NCI-H510A treated with DMSO at 0.1 percent for 48 hours (cell line): ENCODE measurements around the gene ERRFI1.

Source experiments
- DNase-seq: peaks from one replicate; lab custom pipeline; 2025; lab: John Stamatoyannopoulos, UW

The ERRFI1 gene

GRCh38 chr1:8018492-8019228 is 7.4 kb downstream of the ERRFI1 start:
- peak; percentile 59 for DNase-seq

DNA sequence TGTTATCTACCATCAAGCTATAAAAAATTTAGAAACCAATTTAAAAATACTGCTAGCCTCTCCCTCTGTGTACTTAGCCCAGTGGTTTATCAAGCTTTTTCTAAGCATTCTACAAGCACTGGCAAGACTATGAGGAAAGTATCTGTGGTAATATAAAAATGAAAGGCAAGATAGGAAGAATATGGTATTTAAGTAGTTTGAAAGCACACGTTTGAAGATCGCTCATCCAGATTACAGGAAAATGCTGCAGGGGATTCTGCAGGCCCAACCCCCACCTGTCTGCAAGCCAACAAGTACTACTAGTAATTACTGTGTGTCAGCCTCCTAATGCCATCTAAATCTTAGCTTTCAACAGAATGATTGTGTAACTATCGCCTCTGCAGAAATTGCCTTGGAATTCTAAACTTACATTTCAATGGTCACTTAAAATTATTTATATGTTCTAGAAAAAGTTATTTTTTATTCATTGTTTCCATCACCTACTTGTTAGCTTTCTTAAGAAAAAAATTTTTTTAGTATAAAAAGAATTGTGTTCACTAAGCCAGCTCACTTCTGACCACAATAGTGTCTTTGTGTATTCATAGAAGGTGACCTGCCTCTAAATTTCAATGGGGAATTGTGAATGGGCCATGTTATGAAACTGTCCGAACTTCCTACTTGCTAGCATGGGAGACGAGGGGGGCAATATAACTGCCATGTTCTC is 8.5 kb downstream of the ERRFI1 start:
- peak; percentile 82 for DNase-seq

DNA sequence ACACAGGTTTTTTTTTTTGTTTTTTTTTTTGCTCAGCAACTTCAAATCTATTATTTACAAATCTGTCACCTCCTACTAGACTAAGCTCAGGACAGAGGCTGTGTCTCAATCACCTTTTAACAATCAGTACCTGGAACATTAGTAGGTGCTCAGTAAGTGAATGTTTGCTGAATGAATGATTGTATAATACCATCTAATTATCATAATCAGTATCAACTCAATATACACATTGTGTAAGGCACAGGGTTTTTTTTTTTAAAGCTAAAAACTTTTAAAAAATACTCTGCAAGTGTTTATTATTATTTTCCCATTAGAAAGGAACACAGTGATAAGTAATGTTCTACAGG is 9.2 kb downstream of the ERRFI1 start:
- no peak for DNase-seq

DNA sequence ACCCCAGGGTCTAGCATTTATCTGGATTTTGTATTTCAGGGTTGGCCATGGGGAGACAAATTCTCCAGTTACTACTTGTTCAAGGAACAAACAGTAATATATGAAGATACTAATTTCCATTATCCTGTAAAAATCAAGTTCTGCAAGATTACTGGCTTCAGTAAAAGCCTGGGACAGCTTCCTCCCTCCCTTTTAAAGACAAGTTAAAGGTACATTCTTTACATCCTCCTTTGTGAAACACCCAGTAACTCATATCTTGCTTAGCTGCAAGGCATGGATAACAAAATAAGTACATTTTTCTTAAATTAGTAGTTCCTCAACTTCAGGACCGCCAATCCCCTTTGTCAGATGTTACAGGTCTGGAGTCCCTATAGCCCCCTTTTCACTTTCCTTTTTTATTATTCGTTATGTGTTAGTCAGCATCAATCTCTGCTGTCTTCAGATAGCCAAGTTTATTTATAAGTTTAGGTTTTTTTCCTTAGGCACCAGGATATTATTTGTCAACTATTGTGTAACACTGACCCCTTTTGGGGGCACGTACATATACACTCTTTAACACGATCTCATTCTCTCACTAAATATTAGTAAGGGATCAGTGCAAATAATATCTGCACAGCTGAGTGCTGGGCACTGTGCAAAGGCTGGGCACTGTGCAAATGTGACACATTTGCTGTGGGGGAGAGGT is 9.8 kb downstream of the ERRFI1 start:
- no peak for DNase-seq

- no peak for DNase-seq
Observed at GRCh38 chr1:8015809-8016165, 10.3 kb downstream of the ERRFI1 start.

- peak; percentile 96 for DNase-seq
Observed at GRCh38 chr1:8015036-8015808, 10.9 kb downstream of the ERRFI1 start.

DNA sequence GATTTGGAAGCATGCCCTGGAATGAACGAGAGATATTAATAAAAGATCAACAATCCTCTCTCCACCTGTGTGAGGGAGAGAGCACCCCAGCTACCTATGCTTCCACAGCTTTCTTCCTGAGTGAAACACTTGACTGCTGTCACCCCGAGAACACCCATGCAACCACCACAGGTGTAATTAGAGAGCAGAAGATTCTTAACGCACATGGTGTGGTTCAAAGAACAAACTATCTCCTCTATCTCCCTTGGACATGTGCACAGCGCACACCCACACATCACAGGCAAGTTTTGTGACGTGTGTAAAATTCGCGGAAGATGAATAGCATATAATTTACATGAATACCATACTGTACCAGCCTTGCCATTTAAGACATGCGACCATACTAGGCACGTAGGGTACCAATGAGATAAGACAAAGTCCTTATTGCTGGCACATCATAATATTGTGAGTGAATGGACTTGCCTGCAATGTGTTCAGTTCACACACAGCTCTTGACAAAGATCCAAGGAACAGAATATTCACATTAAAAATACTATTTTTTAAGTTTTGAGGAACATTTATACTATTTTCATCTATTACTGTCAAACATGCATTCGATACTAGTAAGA is 11.6 kb downstream of the ERRFI1 start:
- DNase-seq, result no peak

GRCh38 chr1:8013800-8014199 is 12.3 kb downstream of the ERRFI1 start:
- DNase-seq, result no peak

DNA sequence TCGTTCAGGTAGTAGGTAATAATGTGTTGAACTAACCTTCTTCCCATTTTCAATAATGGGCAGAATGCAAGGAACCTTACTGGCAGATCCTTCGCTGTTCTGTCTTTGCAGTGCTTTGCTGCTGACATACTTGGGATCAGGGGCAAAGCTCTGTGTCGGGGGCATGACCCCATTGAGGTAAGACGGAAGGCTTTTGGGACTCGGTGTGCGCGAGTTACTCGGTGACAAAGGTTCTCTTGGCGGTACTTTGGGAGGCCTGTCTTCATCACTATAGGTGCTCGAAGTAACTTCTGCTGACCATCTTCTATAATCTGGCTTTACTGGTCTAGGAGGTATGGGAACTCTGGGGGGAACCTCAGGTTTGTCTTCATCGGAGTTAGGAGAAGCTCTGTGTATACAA is 12.7 kb downstream of the ERRFI1 start:
- DNase-seq, result no peak

DNA sequence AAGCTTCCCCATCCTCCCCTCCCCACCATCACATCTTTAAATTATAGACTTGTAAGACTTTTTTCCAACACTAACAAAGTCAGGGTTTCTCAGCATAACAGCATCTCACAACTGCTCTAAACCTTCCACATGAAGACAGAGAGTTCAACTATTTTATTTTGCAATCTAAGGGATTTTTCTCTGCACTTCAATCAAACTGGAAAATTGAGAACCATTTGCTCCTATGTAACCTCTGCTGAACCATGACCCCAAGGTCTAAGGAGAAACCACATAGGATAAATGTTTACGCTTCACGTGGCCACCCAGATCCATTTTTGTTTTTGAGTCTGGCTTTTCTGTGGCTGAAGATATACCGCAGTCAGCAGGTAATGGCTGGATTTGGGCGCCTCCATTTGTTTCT is 13.2 kb downstream of the ERRFI1 start:
- DNase-seq, result no peak

DNA sequence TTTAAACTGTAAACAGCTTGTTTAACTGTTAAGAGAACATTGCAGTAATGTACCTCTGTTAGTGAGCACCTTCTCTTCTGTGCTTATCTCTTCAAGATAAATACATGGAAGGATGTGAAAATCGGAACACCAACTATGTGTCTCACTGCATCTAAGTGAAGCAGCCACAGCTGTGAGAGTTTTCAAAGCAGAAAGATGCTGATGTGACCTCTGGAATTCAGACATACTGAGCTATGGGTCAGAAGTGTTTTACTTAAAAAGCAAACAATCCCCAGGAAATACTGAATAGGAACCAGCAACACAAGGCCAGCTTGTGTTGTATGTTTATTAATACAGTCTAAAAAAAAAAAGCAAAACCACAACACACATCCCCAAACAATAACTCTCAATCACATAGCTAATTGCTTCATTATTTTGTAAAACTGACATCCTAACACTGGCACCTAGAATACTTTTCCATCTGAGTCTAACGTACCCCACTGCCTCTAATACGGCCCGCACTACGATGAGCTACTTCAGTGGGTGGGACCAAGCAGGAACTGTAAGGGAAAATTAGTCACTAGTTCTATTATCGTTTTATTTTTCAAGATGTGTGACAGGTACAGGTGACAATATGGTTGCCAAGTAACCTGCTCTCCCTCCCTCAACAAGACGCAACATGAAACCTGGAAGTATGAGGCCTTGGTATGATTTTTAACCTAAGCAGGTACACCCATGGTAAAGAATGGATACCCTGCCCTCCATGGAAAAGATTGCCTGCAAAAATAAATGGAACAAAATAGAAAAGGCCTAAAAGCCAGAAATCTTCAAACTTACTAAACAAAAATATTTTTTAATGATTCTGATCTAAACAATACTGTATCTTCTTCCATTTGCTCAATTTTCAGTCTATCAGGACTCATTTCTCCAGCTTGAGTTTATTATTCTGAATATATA is 13.9 kb downstream of the ERRFI1 start:
- no peak for DNase-seq

GRCh38 chr1:8011016-8011415 is 15.1 kb downstream of the ERRFI1 start:
- no peak for DNase-seq

DNA sequence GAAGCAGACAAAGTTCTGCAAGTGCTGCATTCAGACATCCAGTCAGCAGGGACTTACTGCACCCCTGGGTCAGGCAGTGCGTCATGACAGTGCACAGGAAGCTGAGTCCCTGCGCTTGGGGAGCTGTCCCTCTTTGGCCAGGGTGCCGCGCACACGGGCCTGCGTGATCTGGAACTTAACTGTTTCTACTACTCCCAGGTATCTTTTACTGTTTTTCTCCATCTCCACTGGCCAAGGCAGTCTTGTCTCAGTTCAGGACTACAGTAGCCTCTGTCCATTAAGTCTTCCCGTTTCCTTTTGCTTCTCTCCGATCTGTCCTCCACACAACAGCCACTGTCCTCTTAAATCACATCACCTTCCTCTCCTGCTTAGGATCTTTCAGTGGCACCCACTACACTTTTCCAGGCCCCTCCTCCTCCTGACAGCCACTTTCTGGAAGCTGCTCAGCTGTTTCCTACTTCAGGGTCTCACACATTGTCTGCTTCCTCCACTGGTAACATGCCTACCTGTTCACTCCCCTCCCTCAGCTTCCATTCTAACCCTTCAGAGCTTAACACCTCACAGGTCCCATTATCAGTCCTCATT is 15.9 kb downstream of the ERRFI1 start:
- no peak for DNase-seq

DNA sequence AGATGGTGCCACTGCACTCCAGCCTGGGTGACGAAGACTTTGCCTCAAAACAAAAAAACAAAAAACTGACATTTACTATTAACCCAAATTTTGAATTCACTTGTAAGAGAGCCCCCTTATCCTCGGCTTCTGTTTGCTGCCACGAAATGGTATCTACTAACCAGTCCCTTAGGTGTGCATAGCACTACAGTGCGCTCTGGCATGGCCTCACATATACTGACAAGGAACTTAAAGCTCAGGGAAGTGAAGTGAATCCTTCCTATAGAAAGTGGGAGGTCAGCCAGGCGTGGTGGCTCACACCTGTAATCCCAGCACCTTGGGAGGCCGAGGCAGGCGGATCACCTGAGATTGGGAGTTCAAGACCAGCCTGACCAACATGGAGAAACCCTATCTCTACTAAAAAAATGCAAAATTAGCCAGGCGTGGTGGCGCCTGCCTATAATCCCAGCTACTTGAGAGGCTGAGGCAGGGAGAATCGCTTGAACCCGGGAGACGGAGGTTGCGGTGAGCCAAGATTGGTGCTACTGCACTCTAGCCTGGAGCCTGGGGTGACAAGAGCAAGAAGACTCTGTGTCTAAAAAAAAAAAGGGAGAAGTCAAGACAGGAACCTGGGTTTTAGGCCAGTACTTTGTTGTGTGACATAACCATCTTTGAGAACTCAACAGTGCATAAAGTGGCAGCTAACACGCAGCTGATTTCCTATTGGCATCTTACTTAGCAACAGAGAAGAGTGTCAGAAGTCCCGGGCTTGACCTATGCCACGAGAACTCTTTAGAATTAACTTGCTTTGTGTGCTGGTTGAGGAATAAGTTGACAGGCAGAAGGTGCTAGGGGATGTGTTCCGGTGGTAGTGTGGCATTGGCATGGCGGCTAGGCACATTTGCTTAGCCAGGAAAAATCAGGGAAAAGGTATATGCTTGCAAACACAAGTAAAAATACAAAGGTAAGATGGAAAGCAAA is 16.8 kb downstream of the ERRFI1 start:
- no peak for DNase-seq

DNA sequence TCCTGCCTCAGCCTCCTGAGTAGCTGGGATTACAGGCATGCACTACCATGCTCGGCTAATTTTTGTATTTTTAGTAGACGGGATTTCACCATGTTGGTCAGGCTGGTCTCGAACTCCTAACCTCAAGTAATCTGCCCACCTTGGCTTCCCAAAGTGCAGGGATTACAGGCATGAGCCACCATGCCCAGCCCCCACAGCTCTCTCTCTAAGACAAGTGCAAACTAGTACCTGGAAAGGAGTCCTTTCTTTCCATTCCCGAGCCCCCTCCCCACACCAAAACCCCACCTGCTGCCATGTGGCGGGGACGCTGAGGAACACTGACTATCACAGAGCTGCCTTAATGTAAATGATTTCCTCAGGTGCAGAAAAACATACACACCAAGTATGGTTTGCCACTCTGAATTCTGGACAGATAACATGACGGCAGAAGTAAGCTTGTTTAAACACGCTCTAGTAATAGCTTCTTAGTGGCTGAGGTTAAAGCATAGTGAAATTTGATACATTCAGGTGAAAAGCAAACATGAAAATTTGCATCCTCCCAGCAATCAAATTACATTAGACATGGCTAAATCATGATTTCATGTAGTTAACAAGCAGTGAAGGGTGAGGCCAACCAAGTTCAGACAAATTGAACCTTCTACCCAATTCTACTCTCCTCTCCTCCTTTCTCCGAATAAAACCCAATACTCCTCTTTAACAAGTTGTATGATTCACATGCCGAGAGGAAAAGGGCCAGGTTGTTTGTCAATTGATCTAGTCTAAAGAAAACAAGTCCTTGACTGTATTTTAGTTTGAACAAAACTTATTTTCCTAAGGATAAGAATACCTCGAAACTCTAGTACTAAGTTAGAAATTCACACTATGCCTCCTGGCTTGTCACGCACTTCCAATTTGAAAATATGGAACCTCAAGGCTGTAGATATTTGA is 19.8 kb downstream of the ERRFI1 start:
- peak; percentile 100 for DNase-seq

GRCh38 chr1:8004803-8005573 is 21.1 kb downstream of the ERRFI1 start:
- DNase-seq, result peak; percentile 97

DNA sequence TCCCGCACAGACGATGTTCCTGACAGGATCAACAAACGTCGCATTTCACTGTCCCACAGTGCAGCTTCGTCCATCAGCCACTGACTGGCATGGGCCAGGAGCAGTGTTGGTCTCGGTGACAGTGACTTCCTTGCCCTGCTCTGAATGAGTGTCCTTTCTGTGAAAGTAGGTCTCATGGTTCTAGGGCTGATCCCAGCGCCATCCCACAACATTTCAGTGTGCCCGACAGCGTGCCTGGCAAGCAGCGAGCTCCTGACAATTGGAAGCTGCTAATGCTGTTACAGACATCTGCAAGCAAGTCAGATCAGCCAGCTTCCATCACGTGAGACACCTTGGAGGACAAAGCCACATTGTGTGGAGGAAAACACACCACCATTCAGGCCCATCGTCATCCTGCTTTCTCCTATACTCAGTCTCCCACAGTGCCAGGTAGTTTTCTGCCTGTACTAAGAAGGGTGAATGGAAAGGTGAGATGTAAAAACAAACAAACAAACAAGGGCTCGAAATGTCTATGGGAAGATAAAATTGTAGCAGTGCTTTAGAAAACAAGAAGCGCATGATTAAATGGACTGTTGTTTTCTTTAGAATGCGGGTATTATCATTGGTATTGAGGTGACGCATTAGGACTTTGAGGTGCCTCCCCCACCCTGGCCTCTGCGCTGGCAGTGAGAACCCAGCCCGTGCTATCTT is 21.9 kb downstream of the ERRFI1 start:
- DNase-seq, result no peak
